ENCODE measurements around the gene LSS. TPM values are rescaled to one million over a fixed set of nuclear protein-coding genes. Genes with fewer than 3 reads are reported as not detected.
A peak's percentile ranks its signal among the peaks of the same experiment; 100 is the strongest.

LSS gene
- total and polyA plus RNA-seq, 2 of the 4 experiments (the other 2 are of a cell fraction) = 43.4 to 58.1 TPM

- no peak overlapping the region for H2BK20ac ChIP-seq (ENCODE audit: low read depth, low read length)
- H4K91ac ChIP-seq (ENCODE audit: insufficient read depth, low read depth, low read length) = no peak overlapping the region
- H3K18ac ChIP-seq (ENCODE audit: low read depth, low read length) = no peak overlapping the region
- no peak overlapping the region for H3K9ac ChIP-seq (ENCODE audit: low read depth, low read length)
- H2AFZ ChIP-seq (replicated peaks; ENCODE audit: low read length, poor library complexity) = peak overlapping the region; percentile 37
- H3K9me3 ChIP-seq (ENCODE audit: control insufficient read depth, insufficient read depth, low read length) = no peaks in the 10 kb centered on the region
- no peak overlapping the region for H4K5ac ChIP-seq (ENCODE audit: low read depth, low read length)
- WGBS, 2 experiments (ENCODE audit: extremely low coverage in 2 of 2, insufficient read length in 1 of 2) = 91% methylated on average over 21 of the region's 44 CpGs; no CpG with 5 or more reads in 1 of the 2 experiments
- no peak overlapping the region for H3K14ac ChIP-seq (replicated peaks; ENCODE audit: low read depth, low read length)
- BruUV-seq (replicated peaks) = no TSS peak
- H3K23ac ChIP-seq (ENCODE audit: low read depth, low read length) = no peak overlapping the region
- no peak for DNase-seq
- peaks cover 4 to 8% of the 10 kb centered on the region in 2 experiments; a peak in 3 of 4 replicates for H3K79me1 ChIP-seq (ENCODE audit: low read depth in 1 of 2, low read length in 2 of 2)
- H2BK15ac ChIP-seq (ENCODE audit: low read depth, low read length) = no peak overlapping the region
- in situ Hi-C loops (cut with MboI; ENCODE audit: low sequenced_read_pairs) (no loop called here), intact Hi-C loops (cut with micrococcal nuclease) (no loop called here), dilution Hi-C loops (cut with HindIII; ENCODE audit: low sequenced_read_pairs, unreplicated experiment) (no loop called here)
- H3K27me3 ChIP-seq (ENCODE audit: control insufficient read depth, insufficient read depth, low read length) = no peaks in the 10 kb centered on the region
- H3K56ac ChIP-seq (ENCODE audit: extremely low read depth, insufficient read depth, low read length) = no peak overlapping the region
- H2AK9ac ChIP-seq (replicated peaks; ENCODE audit: low read depth, low read length, poor library complexity) = peak overlapping the region; percentile 93
- ChIA-PET POLR2A (ENCODE audit: unreplicated experiment) (interaction anchor here (0.6 kb wide), 1 partner anchor 403 kb away, joined by 3 read pairs; no protein-coding TSS in a partner anchor), CTCF (no interaction called here)
- peaks cover 4% of the 10 kb centered on the region for H3K9me1 ChIP-seq (ENCODE audit: insufficient read depth, low read length)
- no peak overlapping the region for H2AK5ac ChIP-seq (ENCODE audit: low read depth, low read length)
- H3K4me2 ChIP-seq (ENCODE audit: low read depth, low read length) = peak overlapping the region; percentile 37; the same call in 1 of the 2 replicates
- no peak overlapping the region for H3K27ac ChIP-seq (ENCODE audit: insufficient read depth, low read length)
- H4K8ac ChIP-seq (ENCODE audit: low read depth in 2 of 2, low read length in 2 of 2) = no peak overlapping the region
- TF ChIP-seq MAFK (IDR thresholded peaks at IDR 0.05; ENCODE audit: low read depth, low read length) (no peak), BHLHE40 (IDR thresholded peaks at IDR 0.05; ENCODE audit: low read depth, low read length) (no peak), NFE2L2 (IDR thresholded peaks at IDR 0.05; ENCODE audit: low read depth, low read length) (no peak), MXI1 (IDR thresholded peaks at IDR 0.05; ENCODE audit: borderline replicate concordance, low read depth, low read length) (no peak), ELK1 (IDR thresholded peaks at IDR 0.05; ENCODE audit: borderline replicate concordance, low read depth, low read length) (no peak), SMC3 (IDR thresholded peaks at IDR 0.05; ENCODE audit: low read depth, low read length) (no peak), USF2 (IDR thresholded peaks at IDR 0.05; ENCODE audit: low read depth, low read length) (no peak), RFX5 (IDR thresholded peaks at IDR 0.05; ENCODE audit: low read depth, low read length) (no peak), POLR2A (IDR thresholded peaks at IDR 0.05; ENCODE audit: low read depth, low read length) (no peak)
- TF ChIP-seq, protein P1, sequence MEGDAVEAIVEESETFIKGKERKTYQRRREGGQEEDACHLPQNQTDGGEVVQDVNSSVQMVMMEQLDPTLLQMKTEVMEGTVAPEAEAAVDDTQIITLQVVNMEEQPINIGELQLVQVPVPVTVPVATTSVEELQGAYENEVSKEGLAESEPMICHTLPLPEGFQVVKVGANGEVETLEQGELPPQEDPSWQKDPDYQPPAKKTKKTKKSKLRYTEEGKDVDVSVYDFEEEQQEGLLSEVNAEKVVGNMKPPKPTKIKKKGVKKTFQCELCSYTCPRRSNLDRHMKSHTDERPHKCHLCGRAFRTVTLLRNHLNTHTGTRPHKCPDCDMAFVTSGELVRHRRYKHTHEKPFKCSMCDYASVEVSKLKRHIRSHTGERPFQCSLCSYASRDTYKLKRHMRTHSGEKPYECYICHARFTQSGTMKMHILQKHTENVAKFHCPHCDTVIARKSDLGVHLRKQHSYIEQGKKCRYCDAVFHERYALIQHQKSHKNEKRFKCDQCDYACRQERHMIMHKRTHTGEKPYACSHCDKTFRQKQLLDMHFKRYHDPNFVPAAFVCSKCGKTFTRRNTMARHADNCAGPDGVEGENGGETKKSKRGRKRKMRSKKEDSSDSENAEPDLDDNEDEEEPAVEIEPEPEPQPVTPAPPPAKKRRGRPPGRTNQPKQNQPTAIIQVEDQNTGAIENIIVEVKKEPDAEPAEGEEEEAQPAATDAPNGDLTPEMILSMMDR (conservative IDR thresholded peaks at IDR 0.05; ENCODE audit: low read depth, low read length) = no peak
- no peak overlapping the region for H3K4ac ChIP-seq (ENCODE audit: low read depth, low read length)
- no peak for ATAC-seq (ENCODE audit: low read depth)
- H3K36me3 ChIP-seq (ENCODE audit: control insufficient read depth, insufficient read depth, low read length) = 0 out of 2 replicates have a peak, but pooled peaks cover under 1% of the 10 kb centered on the region
- peaks cover 7% of the 10 kb centered on the region; the same call in 1 of the 2 replicates for H3K4me1 ChIP-seq (ENCODE audit: control insufficient read depth, insufficient read depth, low read length)
- H3K4me3 ChIP-seq (ENCODE audit: insufficient read depth, low read depth, low read length) = no peak overlapping the region
- no peak overlapping the region for H2BK5ac ChIP-seq (ENCODE audit: low read depth, low read length, poor library complexity, severe bottlenecking)
- H2BK120ac ChIP-seq (ENCODE audit: low read depth, low read length) = no peak overlapping the region
- H4K20me1 ChIP-seq (ENCODE audit: insufficient read depth, low read length) = no peaks in the 10 kb centered on the region
These were observed 45.8 kb downstream of the LSS start for GRCh38 chr21:46182548-46183336.
